Measurements from ENCODE around the gene NBPF1.
"Not testable (repeated sequence)": the region's sequence is repeated elsewhere in the genome, so short reads cannot be mapped to it uniquely, and the experiment has no call there.

DNA sequence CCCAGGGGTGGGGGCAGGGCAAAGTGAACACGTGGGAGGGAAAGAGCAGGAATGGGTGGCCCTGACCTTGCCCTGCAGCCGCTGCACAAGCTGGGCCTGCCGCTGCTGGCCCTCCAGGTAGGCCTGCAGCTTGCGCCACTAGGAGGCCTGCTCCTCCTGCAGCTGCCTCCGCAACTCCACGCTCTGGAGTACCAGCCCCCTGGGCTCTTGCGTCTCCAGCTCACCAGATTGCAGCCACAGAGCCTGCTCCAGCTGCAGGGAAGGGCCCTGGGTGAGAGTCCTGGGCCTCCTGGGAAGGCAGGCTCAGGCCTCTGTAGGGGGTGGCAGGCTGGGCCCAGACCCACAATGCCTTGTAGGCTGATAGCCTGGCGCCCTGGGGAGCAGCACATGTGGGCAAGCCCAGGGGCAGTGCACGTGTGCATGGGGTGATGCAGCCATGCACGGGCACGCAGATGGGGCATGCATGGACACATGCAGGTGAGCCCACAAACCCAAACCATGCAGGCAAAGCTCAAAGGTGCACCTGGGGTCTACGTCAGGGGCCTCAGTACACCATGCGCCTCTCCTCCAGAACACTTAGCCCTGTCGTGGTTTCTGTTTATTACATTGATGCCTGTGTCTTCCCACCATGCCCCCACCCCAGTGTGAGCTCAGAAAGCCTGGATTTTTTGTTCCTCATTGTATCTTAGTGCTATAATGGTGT lies 43.8 kb upstream of the NBPF1 start:
- TF ChIP-seq TAF1 (IDR thresholded peaks at IDR 0.05; ENCODE audit: low read depth); POLR2AphosphoS5 (IDR thresholded peaks at IDR 0.05); EP300 (conservative IDR thresholded peaks at IDR 0.05; ENCODE audit: poor library complexity, severe bottlenecking): not testable (repeated sequence)
- TF ChIP-seq, protein P1, sequence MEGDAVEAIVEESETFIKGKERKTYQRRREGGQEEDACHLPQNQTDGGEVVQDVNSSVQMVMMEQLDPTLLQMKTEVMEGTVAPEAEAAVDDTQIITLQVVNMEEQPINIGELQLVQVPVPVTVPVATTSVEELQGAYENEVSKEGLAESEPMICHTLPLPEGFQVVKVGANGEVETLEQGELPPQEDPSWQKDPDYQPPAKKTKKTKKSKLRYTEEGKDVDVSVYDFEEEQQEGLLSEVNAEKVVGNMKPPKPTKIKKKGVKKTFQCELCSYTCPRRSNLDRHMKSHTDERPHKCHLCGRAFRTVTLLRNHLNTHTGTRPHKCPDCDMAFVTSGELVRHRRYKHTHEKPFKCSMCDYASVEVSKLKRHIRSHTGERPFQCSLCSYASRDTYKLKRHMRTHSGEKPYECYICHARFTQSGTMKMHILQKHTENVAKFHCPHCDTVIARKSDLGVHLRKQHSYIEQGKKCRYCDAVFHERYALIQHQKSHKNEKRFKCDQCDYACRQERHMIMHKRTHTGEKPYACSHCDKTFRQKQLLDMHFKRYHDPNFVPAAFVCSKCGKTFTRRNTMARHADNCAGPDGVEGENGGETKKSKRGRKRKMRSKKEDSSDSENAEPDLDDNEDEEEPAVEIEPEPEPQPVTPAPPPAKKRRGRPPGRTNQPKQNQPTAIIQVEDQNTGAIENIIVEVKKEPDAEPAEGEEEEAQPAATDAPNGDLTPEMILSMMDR (IDR thresholded peaks at IDR 0.05; ENCODE audit: poor library complexity, severe bottlenecking), result not testable (repeated sequence)

Data from neural cell (in vitro differentiated cells).